HG02870 (cell line): Measurements from ENCODE around the gene TCF4.

ENCODE experiments used
- ATAC-seq: cut with Tn5 transposase; IDR thresholded peaks from one replicate; pipeline ENCODE4 v1.9.1; 2021; ENCODE audit warnings: mild to moderate bottlenecking, moderate library complexity; ENCODE audit not compliant: unreplicated experiment

The TCF4 gene

GRCh38 chr18:55356815-55357214 is 231.2 kb downstream of the TCF4 start:
- ATAC-seq, result no peak

GRCh38 chr18:55355223-55355622 is 232.8 kb downstream of the TCF4 start:
- ATAC-seq, result no peak

GRCh38 chr18:55354795-55355194 is 233.2 kb downstream of the TCF4 start:
- ATAC-seq, result no peak

GRCh38 chr18:55353806-55354205 is 234.2 kb downstream of the TCF4 start:
- ATAC-seq, result no peak

GRCh38 chr18:55353391-55353790 is 234.6 kb downstream of the TCF4 start:
- no peak for ATAC-seq

- ATAC-seq, result peak; percentile 84
These were observed 235.8 kb downstream of the TCF4 start for GRCh38 chr18:55351980-55352714.

GRCh38 chr18:55351241-55351691 is 236.7 kb downstream of the TCF4 start:
- ATAC-seq, result no peak

GRCh38 chr18:55349685-55350084 is 238.3 kb downstream of the TCF4 start:
- ATAC-seq, result no peak

GRCh38 chr18:55346961-55347740 is 240.8 kb downstream of the TCF4 start:
- no peak for ATAC-seq

GRCh38 chr18:55346387-55346786 is 241.6 kb downstream of the TCF4 start:
- ATAC-seq, result no peak

- ATAC-seq, result no peak
These were observed 242.7 kb downstream of the TCF4 start for GRCh38 chr18:55345103-55345950.

- ATAC-seq, result no peak
These were observed 244.5 kb downstream of the TCF4 start for GRCh38 chr18:55343396-55344073.

GRCh38 chr18:55340998-55341397 is 247.0 kb downstream of the TCF4 start:
- no peak for ATAC-seq

- ATAC-seq, result no peak
These were observed 248.0 kb downstream of the TCF4 start for GRCh38 chr18:55339990-55340389.

GRCh38 chr18:55338978-55339650 is 248.9 kb downstream of the TCF4 start:
- no peak for ATAC-seq

GRCh38 chr18:55337908-55338521 is 250.0 kb downstream of the TCF4 start:
- no peak for ATAC-seq

GRCh38 chr18:55337138-55337537 is 250.9 kb downstream of the TCF4 start:
- ATAC-seq, result no peak

GRCh38 chr18:55336438-55337100 is 251.4 kb downstream of the TCF4 start:
- no peak for ATAC-seq

GRCh38 chr18:55334875-55335274 is 253.1 kb downstream of the TCF4 start:
- ATAC-seq, result no peak
